ENCODE data around the gene VWA5A. TPM values are rescaled to one million over a fixed set of nuclear protein-coding genes. Genes with fewer than 3 reads are reported as not detected.
A peak's percentile ranks its signal among the peaks of the same experiment; 100 is the strongest.

VWA5A gene
- total and polyA plus RNA-seq, 12 donors, result 16.5 to 81.3 (median 36.7) TPM

DNA sequence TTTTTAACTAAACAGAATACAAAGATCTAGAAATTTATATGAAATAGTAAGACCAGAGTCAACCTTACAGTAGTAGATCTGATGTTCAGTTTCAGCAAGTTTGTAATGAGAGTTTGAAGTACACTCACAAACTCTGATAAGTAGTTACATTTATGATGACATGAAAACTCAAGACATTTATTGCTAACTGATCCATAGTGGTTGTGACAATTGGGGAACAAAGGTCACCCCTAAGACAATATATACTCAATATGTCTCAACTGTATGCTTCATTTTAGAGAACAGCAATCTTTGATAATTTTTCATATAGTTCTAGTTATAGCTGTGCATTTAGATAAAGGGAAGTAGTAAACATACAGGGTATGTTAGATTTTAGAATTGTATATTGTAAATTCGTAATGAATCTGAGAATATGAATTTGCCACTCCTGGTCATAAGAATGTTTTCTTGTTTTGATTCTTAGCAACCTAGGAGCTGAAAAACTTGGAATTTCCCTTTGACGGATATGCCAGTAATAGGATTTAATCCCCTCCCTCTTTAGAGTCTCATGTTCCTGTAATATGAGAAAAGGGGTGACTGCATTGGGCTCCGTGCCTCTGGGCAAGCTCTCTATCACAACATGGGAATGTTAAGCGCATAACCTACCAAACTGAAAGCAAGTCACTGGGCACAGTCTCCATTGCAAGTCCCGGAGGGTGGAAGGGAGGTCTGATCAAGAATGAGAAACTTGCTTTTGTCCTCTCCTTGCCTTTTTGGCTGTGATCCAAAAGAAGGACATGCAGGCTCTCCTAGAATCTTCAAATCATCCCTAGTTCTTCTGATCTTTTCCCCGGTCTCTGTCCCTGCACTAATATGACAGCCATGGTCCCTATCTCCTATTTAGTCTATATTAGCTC lies 79.3 kb downstream of the VWA5A start:
- Histone ChIP-seq H3K27ac (no peak overlapping the region), H3K36me3 (replicated peaks in 1 of 2) (no peaks in the 10 kb centered on the region), H3K27me3 (no peaks in the 10 kb centered on the region), H3K4me3 (no peak overlapping the region), H3K4me1 (replicated peaks in 1 of 2) (no peaks in the 10 kb centered on the region), H3K9me3 (replicated peaks in 1 of 3) (no peaks in the 10 kb centered on the region)
- no peak for DNase-seq
- intact Hi-C loops (cut with DNase I), result loop anchor here (5.0 to 10.0 kb wide), 2 partner anchors 120 to 122 kb away; no protein-coding TSS in a partner anchor
- TF ChIP-seq, protein P1, sequence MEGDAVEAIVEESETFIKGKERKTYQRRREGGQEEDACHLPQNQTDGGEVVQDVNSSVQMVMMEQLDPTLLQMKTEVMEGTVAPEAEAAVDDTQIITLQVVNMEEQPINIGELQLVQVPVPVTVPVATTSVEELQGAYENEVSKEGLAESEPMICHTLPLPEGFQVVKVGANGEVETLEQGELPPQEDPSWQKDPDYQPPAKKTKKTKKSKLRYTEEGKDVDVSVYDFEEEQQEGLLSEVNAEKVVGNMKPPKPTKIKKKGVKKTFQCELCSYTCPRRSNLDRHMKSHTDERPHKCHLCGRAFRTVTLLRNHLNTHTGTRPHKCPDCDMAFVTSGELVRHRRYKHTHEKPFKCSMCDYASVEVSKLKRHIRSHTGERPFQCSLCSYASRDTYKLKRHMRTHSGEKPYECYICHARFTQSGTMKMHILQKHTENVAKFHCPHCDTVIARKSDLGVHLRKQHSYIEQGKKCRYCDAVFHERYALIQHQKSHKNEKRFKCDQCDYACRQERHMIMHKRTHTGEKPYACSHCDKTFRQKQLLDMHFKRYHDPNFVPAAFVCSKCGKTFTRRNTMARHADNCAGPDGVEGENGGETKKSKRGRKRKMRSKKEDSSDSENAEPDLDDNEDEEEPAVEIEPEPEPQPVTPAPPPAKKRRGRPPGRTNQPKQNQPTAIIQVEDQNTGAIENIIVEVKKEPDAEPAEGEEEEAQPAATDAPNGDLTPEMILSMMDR (IDR thresholded peaks at IDR 0.05), result no peak
- TF ChIP-seq POLR2A (IDR thresholded peaks at IDR 0.05), result no peak
- 76 to 83% (median 81%) methylated on average over 6 of the region's 6 CpGs for WGBS, 4 donors

DNA sequence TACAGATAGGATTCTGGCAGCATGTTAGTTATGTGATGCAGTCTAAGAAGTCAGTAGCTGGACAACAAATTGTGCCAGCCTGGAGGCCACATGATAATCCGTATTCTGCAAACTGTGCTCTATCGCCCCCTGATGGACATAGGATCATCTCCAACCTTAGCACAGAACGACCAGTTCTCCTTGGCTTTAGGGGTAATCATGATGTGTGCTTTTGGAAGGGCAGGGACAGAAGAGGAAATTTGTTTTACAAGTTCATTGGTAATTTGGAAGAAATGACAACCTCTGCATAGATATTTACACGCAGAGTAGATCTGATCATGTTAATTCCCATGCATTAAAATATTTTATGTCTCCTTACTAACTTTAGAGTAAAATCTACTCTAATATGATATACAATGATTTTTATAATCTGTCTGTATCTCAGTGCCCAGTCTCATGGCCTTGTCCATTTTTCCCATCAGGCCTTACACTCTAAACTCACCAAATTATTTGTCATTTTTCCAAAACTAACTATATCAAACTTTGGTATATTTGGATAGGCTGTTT lies 80.0 kb downstream of the VWA5A start:
- no peaks in the 10 kb centered on the region for H3K4me1 ChIP-seq (replicated peaks in 1 of 2)
- H3K27ac ChIP-seq, result no peak overlapping the region
- H3K9me3 ChIP-seq (replicated peaks in 1 of 3), result no peaks in the 10 kb centered on the region
- TF ChIP-seq, protein P1 (IDR thresholded peaks at IDR 0.05), result peak; percentile 44 to 76 (median 71)
- TF ChIP-seq POLR2A (IDR thresholded peaks at IDR 0.05), result no peak
- H3K4me3 ChIP-seq, result no peak overlapping the region
- peak in 6 of 7 donors; percentile 45 to 77 (median 58) for DNase-seq
- no peaks in the 10 kb centered on the region for H3K27me3 ChIP-seq
- intact Hi-C loops (cut with DNase I), result loop anchor here in 1 of 2 donors (10.0 kb wide), 1 partner anchor 120 kb away; no protein-coding TSS in a partner anchor
- 22 to 32% (median 30%) methylated on average over 4 of the region's 4 CpGs for WGBS, 4 donors
- no peaks in the 10 kb centered on the region for H3K36me3 ChIP-seq (replicated peaks in 1 of 2)

Other genes starting within 250 kb of the VWA5A start
- not detected for gene TMEM225, start 229.8 kb upstream of the VWA5A start, total RNA-seq
- gene TMEM225, start 229.8 kb upstream of the VWA5A start, polyA plus RNA-seq, result not detected
- under 1 TPM in 1 of 9 donors, not detected in 8; 0.11 TPM for gene OR8D4, start 213.3 kb upstream of the VWA5A start, total RNA-seq
- gene OR8D4, start 213.3 kb upstream of the VWA5A start, polyA plus RNA-seq, result not detected
- under 1 TPM in 1 of 9 donors, not detected in 8; 0.22 TPM for gene OR4D5, start 175.8 kb upstream of the VWA5A start, total RNA-seq
- gene OR4D5, start 175.8 kb upstream of the VWA5A start, polyA plus RNA-seq, result not detected
- gene OR6T1, start 171.6 kb upstream of the VWA5A start, total RNA-seq, result not detected
- not detected for gene OR6T1, start 171.6 kb upstream of the VWA5A start, polyA plus RNA-seq
- gene OR10S1, start 137.7 kb upstream of the VWA5A start, total RNA-seq, result not detected
- not detected for gene OR10S1, start 137.7 kb upstream of the VWA5A start, polyA plus RNA-seq
- gene OR10G6, start 120.3 kb upstream of the VWA5A start, total RNA-seq, result not detected
- gene OR10G6, start 120.3 kb upstream of the VWA5A start, polyA plus RNA-seq, result not detected
- under 1 TPM in 1 of 9 donors, not detected in 8; 0.06 TPM for gene OR10G4, start 102.5 kb upstream of the VWA5A start, total RNA-seq
- gene OR10G4, start 102.5 kb upstream of the VWA5A start, polyA plus RNA-seq, result not detected
- not detected for gene OR10G9, start 92.4 kb upstream of the VWA5A start, total RNA-seq
- not detected for gene OR10G9, start 92.4 kb upstream of the VWA5A start, polyA plus RNA-seq
- gene OR10G8, start 88.7 kb upstream of the VWA5A start, total RNA-seq, result not detected
- gene OR10G8, start 88.7 kb upstream of the VWA5A start, polyA plus RNA-seq, result not detected
- gene OR10G7, start 74.1 kb upstream of the VWA5A start, total RNA-seq, result not detected
- gene OR10G7, start 74.1 kb upstream of the VWA5A start, polyA plus RNA-seq, result not detected
- gene OR10D3, start 67.9 kb downstream of the VWA5A start, total RNA-seq, result not detected
- gene OR10D3, start 67.9 kb downstream of the VWA5A start, polyA plus RNA-seq, result not detected
- gene OR8G1, start 125.6 kb downstream of the VWA5A start, total RNA-seq, result not detected
- gene OR8G1, start 125.6 kb downstream of the VWA5A start, polyA plus RNA-seq, result not detected
- gene OR8G5, start 140.9 kb downstream of the VWA5A start, total RNA-seq, result not detected
- gene OR8G5, start 140.9 kb downstream of the VWA5A start, polyA plus RNA-seq, result not detected
- gene OR8D1, start 198.5 kb downstream of the VWA5A start, total RNA-seq, result not detected
- gene OR8D1, start 198.5 kb downstream of the VWA5A start, polyA plus RNA-seq, result not detected
- gene OR8D2, start 204.7 kb downstream of the VWA5A start, total RNA-seq, result not detected
- gene OR8D2, start 204.7 kb downstream of the VWA5A start, polyA plus RNA-seq, result not detected

All from adrenal gland (tissue), 12 donors.